CD4-positive, alpha-beta T cell treated with Interleukin-21 for 1 hour (primary cell): ENCODE data around the gene USP49.

ENCODE experiments used
- DNase-seq: peaks from one replicate; pipeline ENCODE4 v3.0.0-alpha.2; 2020

USP49 gene

GRCh38 chr6:41927253-41927652 lies 32.1 kb upstream of the USP49 start:
- DNase-seq = no peak

GRCh38 chr6:41922154-41922553 lies 27.0 kb upstream of the USP49 start:
- DNase-seq = no peak

GRCh38 chr6:41921712-41921998 lies 26.5 kb upstream of the USP49 start:
- DNase-seq = no peak

GRCh38 chr6:41920921-41921711 lies 25.9 kb upstream of the USP49 start, which contains the start of the genes BYSL and MED20:
BYSL (plus strand) TSS chr6:41921499; CDS start chr6:41921563, 64 bp downstream.
MED20 (minus strand) TSS chr6:41921139; CDS start chr6:41921018, 121 bp downstream.
- DNase-seq = peak; percentile 95

- DNase-seq = no peak
Measured at GRCh38 chr6:41917528-41917927, 22.4 kb upstream of the USP49 start.

- no peak for DNase-seq
Measured at GRCh38 chr6:41914869-41915530, 19.8 kb upstream of the USP49 start.

GRCh38 chr6:41914343-41914742 lies 19.2 kb upstream of the USP49 start:
- DNase-seq = no peak

GRCh38 chr6:41909727-41910126 lies 14.6 kb upstream of the USP49 start:
- no peak for DNase-seq

GRCh38 chr6:41901882-41902519 lies 6.8 kb upstream of the USP49 start:
- peak; percentile 75 for DNase-seq

GRCh38 chr6:41900861-41901260 lies 5.7 kb upstream of the USP49 start:
- DNase-seq = no peak

- DNase-seq = no peak
Measured at GRCh38 chr6:41896281-41896680, 1.1 kb upstream of the USP49 start.

GRCh38 chr6:41894366-41895299 lies 542 bp downstream of the USP49 start:
- DNase-seq = no peak

GRCh38 chr6:41892921-41893564 lies 2.1 kb downstream of the USP49 start:
- DNase-seq = no peak

GRCh38 chr6:41887331-41887751 lies 7.8 kb downstream of the USP49 start:
- DNase-seq = no peak

- DNase-seq = no peak
Measured at GRCh38 chr6:41885930-41886329, 9.2 kb downstream of the USP49 start.

- no peak for DNase-seq
Measured at GRCh38 chr6:41884957-41885356, 10.2 kb downstream of the USP49 start.

GRCh38 chr6:41881506-41881905 lies 13.7 kb downstream of the USP49 start:
- DNase-seq = no peak

GRCh38 chr6:41878961-41879405 lies 16.2 kb downstream of the USP49 start:
- no peak for DNase-seq

GRCh38 chr6:41878246-41878645 lies 16.9 kb downstream of the USP49 start:
- DNase-seq = no peak

- DNase-seq = no peak
Measured at GRCh38 chr6:41877051-41877680, 18.0 kb downstream of the USP49 start.

- no peak for DNase-seq
Measured at GRCh38 chr6:41874741-41875140, 20.4 kb downstream of the USP49 start.

GRCh38 chr6:41872147-41872546 lies 23.0 kb downstream of the USP49 start:
- no peak for DNase-seq
